H1 (cell line): ENCODE results near the gene PTPRT. TPM values are rescaled to one million over a fixed set of nuclear protein-coding genes. Genes with fewer than 3 reads are reported as not detected.

ENCODE experiments used
- CTCF ChIA-PET: fragments of 300-600 bp; sonication (Branson Sonifier 250); formaldehyde crosslinking; loops from one replicate; lab custom pipeline; 2021; ENCODE audit not compliant: partially characterized antibody; lab: Charles Lee
- POLR2A ChIA-PET: fragments of 300-600 bp; sonication (Branson Sonifier 250); formaldehyde crosslinking; loops from one replicate; lab custom pipeline; 2021; ENCODE audit warnings: inconsistent platforms; ENCODE audit not compliant: partially characterized antibody; lab: Charles Lee
- DNase-seq, 2 experiments: peaks; one replicate each; pipeline versions ENCODE4 v3.0.0 to v3.0.0-alpha.2; 2010 to 2022; ENCODE audit warnings: low spot score in 2 of 2, low read depth in 1 of 2, mixed read lengths in 1 of 2
- FAIRE-seq: peaks from 2 replicates; lab custom pipeline; 2011; peaks lifted over from hg19 to GRCh38; lab: Jason Lieb, UNC
- H2AFZ ChIP-seq: 2 replicates; pipeline ENCODE4 v1.8.1; 2012; ENCODE audit warnings: low read length, inconsistent platforms
- H2AK5ac ChIP-seq: 2 replicates; pipeline ENCODE4 v1.6.1; 2013; ENCODE audit warnings: low read depth, low read length
- H2BK120ac ChIP-seq: replicated peaks from 2 replicates; pipeline ENCODE3; 2013; ENCODE audit warnings: low read depth, low read length, inconsistent platforms
- H2BK12ac ChIP-seq: 2 replicates; pipeline ENCODE4 v1.6.1; 2013; ENCODE audit warnings: low read depth, low read length
- H2BK15ac ChIP-seq: 2 replicates; pipeline ENCODE4 v1.6.1; 2013; ENCODE audit warnings: low read length
- H2BK20ac ChIP-seq: 2 replicates; pipeline ENCODE4 v1.6.1; 2013; ENCODE audit warnings: low read length
- H2BK5ac ChIP-seq: 2 replicates; pipeline ENCODE4 v1.6.1; 2013; ENCODE audit warnings: low read depth, low read length
- H3K14ac ChIP-seq: 2 replicates; pipeline ENCODE4 v1.6.1; 2013; ENCODE audit warnings: inconsistent platforms; ENCODE audit not compliant: insufficient read length
- H3K18ac ChIP-seq: 2 replicates; pipeline ENCODE4 v1.6.1; 2013; ENCODE audit warnings: low read length; ENCODE audit errors: extremely low read depth
- H3K23ac ChIP-seq: 2 replicates; pipeline ENCODE4 v1.6.1; 2013; ENCODE audit warnings: inconsistent platforms; ENCODE audit not compliant: insufficient read length
- H3K23me2 ChIP-seq: 2 replicates; pipeline ENCODE4 v1.6.1; 2013; ENCODE audit warnings: low read depth, low read length
- H3K27ac ChIP-seq: 2 replicates; pipeline ENCODE4 v1.6.1; 2011; ENCODE audit warnings: low read depth, low read length, inconsistent platforms
- H3K27me3 ChIP-seq, 4 experiments: replicated peaks in 1 of 4; 1 replicate in 1 of 4; 2 replicates in 3 of 4; pipeline versions ENCODE4 v1.6.1 to v1.8.1; 2011 to 2013; ENCODE audit warnings: low read length in 3 of 4, mild to moderate bottlenecking in 3 of 4, inconsistent platforms in 2 of 4, mixed read lengths in 2 of 4, moderate library complexity in 1 of 4; ENCODE audit not compliant: control insufficient read depth in 3 of 4, insufficient read depth in 3 of 4; ENCODE audit errors: extremely low read depth in 1 of 4
- H3K36me3 ChIP-seq, 4 experiments: 2 replicates each; pipeline versions ENCODE4 v1.6.1 to v1.8.1; 2011 to 2013; ENCODE audit warnings: mild to moderate bottlenecking in 4 of 4, low read length in 3 of 4, moderate library complexity in 2 of 4, control low read depth in 1 of 4, inconsistent platforms in 1 of 4; ENCODE audit not compliant: insufficient read depth in 4 of 4, control insufficient read depth in 2 of 4
- H3K4ac ChIP-seq: replicated peaks from 2 replicates; pipeline ENCODE3; 2013; ENCODE audit warnings: low read length, low read depth, mixed read lengths, inconsistent platforms; ENCODE audit not compliant: insufficient read length
- H3K4me1 ChIP-seq, 4 experiments: replicated peaks in 1 of 4; 1 replicate in 1 of 4; 2 replicates in 3 of 4; pipeline versions ENCODE4 v1.6.1 to v1.8.1; 2011 to 2013; ENCODE audit warnings: low read length in 3 of 4, inconsistent platforms in 2 of 4, mixed read lengths in 1 of 4; ENCODE audit not compliant: insufficient read depth in 4 of 4, control insufficient read depth in 3 of 4
- H3K4me2 ChIP-seq, 2 experiments: 2 replicates each; pipeline versions ENCODE4 v1.6.1 to v1.8.1; 2011 to 2013; ENCODE audit warnings: low read depth in 2 of 2, low read length in 2 of 2, control low read depth in 1 of 2, inconsistent platforms in 1 of 2, mild to moderate bottlenecking in 1 of 2; ENCODE audit not compliant: insufficient read depth in 1 of 2
- H3K4me3 ChIP-seq, 4 experiments: fragments of 200-600, 300-600 bp in 1 of 4; sonication (generic), shearing (Covaris generic), sonication (Bioruptor Twin) in 1 of 4; 2 replicates each; pipeline versions ENCODE4 v1.5.1 to v1.8.1; 2011 to 2016; ENCODE audit warnings: low read length in 4 of 4, low read depth in 3 of 4, control low read depth in 2 of 4, inconsistent platforms in 2 of 4, mild to moderate bottlenecking in 2 of 4, mixed read lengths in 1 of 4, moderate library complexity in 1 of 4; ENCODE audit not compliant: insufficient read depth in 2 of 4; ENCODE audit errors: extremely low read depth in 1 of 4
- H3K56ac ChIP-seq: replicated peaks from 2 replicates; pipeline ENCODE3; 2013; ENCODE audit warnings: low read depth, mild to moderate bottlenecking, mixed read lengths, low read length, inconsistent platforms; ENCODE audit not compliant: insufficient read length
- H3K79me1 ChIP-seq: 2 replicates; pipeline ENCODE4 v1.6.1; 2013; ENCODE audit warnings: low read depth, low read length, control low read depth
- H3K79me2 ChIP-seq, 2 experiments: 2 replicates each; pipeline versions ENCODE4 v1.6.1 to v1.8.1; 2012 to 2013; ENCODE audit warnings: low read length in 2 of 2, mild to moderate bottlenecking in 2 of 2, inconsistent platforms in 1 of 2; ENCODE audit not compliant: insufficient read depth in 2 of 2, control insufficient read depth in 1 of 2
- H3K9ac ChIP-seq, 4 experiments: replicated peaks in 1 of 4; 1 replicate in 1 of 4; 2 replicates in 3 of 4; pipeline versions ENCODE4 v1.6.1 to v1.8.1; 2011 to 2013; ENCODE audit warnings: low read depth in 3 of 4, low read length in 3 of 4, control low read depth in 2 of 4, mild to moderate bottlenecking in 2 of 4, moderate library complexity in 2 of 4, inconsistent platforms in 1 of 4; ENCODE audit errors: extremely low read depth in 1 of 4
- H3K9me3 ChIP-seq, 2 experiments: 2 replicates each; pipeline versions ENCODE4 v1.6.1 to v1.8.1; 2012 to 2013; ENCODE audit warnings: mild to moderate bottlenecking in 2 of 2, moderate library complexity in 2 of 2, control low read depth in 1 of 2, inconsistent platforms in 1 of 2, low read depth in 1 of 2, low read length in 1 of 2, mixed read lengths in 1 of 2; ENCODE audit not compliant: insufficient read depth in 2 of 2
- H4K20me1 ChIP-seq, 2 experiments: replicated peaks in 1 of 2; 2 replicates each; pipeline versions ENCODE3 to v1.8.1; 2011 to 2013; ENCODE audit warnings: inconsistent platforms in 2 of 2, low read length in 2 of 2, mild to moderate bottlenecking in 1 of 2; ENCODE audit not compliant: insufficient read depth in 2 of 2, control insufficient read depth in 1 of 2
- H4K5ac ChIP-seq: 2 replicates; pipeline ENCODE4 v1.6.1; 2013; ENCODE audit warnings: low read length, low read depth, mixed read lengths, inconsistent platforms; ENCODE audit not compliant: insufficient read length
- H4K8ac ChIP-seq: 2 replicates; pipeline ENCODE4 v1.8.0; 2013; ENCODE audit warnings: mild to moderate bottlenecking, moderate library complexity, low read length, inconsistent platforms; ENCODE audit not compliant: insufficient read depth; ENCODE audit errors: extremely low read depth
- H4K91ac ChIP-seq: replicated peaks from 2 replicates; pipeline ENCODE3; 2013; ENCODE audit warnings: low read length, mixed read lengths, inconsistent platforms; ENCODE audit not compliant: insufficient read length
- CHD2 ChIP-seq: IDR thresholded peaks from 2 replicates; pipeline ENCODE4 v1.6.1; 2012; ENCODE audit warnings: low read length, improper control_type of control experiment
- KDM1A ChIP-seq: fragments of 200-600, 300-600 bp; sonication (generic); IDR thresholded peaks from 2 replicates; pipeline ENCODE4 v1.7.1; 2016; ENCODE audit warnings: mild to moderate bottlenecking, low read length, borderline replicate concordance
- KDM5A ChIP-seq: fragments of 200-600 bp; IDR thresholded peaks from 2 replicates; pipeline ENCODE4 v1.7.1; 2012; ENCODE audit warnings: mild to moderate bottlenecking, low read length, inconsistent platforms, mixed read lengths
- POLR2A ChIP-seq, 2 experiments: IDR thresholded peaks; 1 replicate in 1 of 2; 2 replicates in 1 of 2; pipeline ENCODE4 v1.6.1; 2011; ENCODE audit warnings: low read depth in 2 of 2, low read length in 2 of 2, mild to moderate bottlenecking in 2 of 2; ENCODE audit errors: control extremely low read depth in 1 of 2
- SAP30 ChIP-seq: fragments of 300-600 bp; sonication (generic); IDR thresholded peaks from 2 replicates; pipeline ENCODE4 v1.7.1; 2012; ENCODE audit warnings: low read length, moderate library complexity, mild to moderate bottlenecking, inconsistent platforms; ENCODE audit not compliant: insufficient read depth, insufficient replicate concordance
- SRF ChIP-seq: IDR thresholded peaks from 2 replicates; pipeline ENCODE4 v1.6.1; 2011; ENCODE audit warnings: mild to moderate bottlenecking, low read depth, low read length, moderate library complexity
- TBP ChIP-seq: IDR thresholded peaks from 2 replicates; pipeline ENCODE4 v1.6.1; 2011; ENCODE audit warnings: low read depth, low read length, improper control_type of control experiment
- WGBS, 2 experiments: shearing (Covaris generic) in 1 of 2; methylation state at CpG; one replicate each; pipeline versions ENCODE4 v1.1.6 to v1.1.7; 2013 to 2015; ENCODE audit warnings: low lambda C conversion rate in 2 of 2, mixed read lengths in 2 of 2, inconsistent platforms in 1 of 2, low coverage in 1 of 2, missing lambda C conversion rate in 1 of 2; ENCODE audit not compliant: insufficient replicate concordance in 2 of 2, insufficient coverage in 1 of 2, insufficient read length in 1 of 2; ENCODE audit errors: extremely low coverage in 1 of 2, missing lambda C conversion rate in 1 of 2; 5-methylcytosine and 5-hydroxymethylcytosine counted together
- polyA plus RNA-seq, 7 experiments: library from polyadenylated mRNA; depleted of rRNA in 3 of 7; stranded (reverse) in 5 of 7; unstranded in 2 of 7; fragments of >200 nt in 5 of 7; fragments of 200-250 nt in 2 of 7; gene quantifications; 1 replicate in 5 of 7; 2 replicates in 1 of 7; 4 replicates in 1 of 7; pipeline versions ENCODE4 v1.2.1 to v1.2.3, GENCODE V29; 2011 to 2013; ENCODE audit warnings: missing spikeins in 2 of 7, mixed read lengths in 2 of 7
- total RNA-seq: library from RNA; stranded (reverse); fragmentation: NEBNext Ultra II Directional; extraction: Animal tissue kit (Norgen Biotek cat#: 25700); gene quantifications from 2 replicates; pipeline ENCODE4 v1.2.1, GENCODE V29; 2021

Gene PTPRT
- total and polyA plus RNA-seq, 2 of the 8 experiments (the other 6 are each of a cell fraction or from before 2014, with no cell fraction given) = 0.33 to 1.8 TPM

DNA sequence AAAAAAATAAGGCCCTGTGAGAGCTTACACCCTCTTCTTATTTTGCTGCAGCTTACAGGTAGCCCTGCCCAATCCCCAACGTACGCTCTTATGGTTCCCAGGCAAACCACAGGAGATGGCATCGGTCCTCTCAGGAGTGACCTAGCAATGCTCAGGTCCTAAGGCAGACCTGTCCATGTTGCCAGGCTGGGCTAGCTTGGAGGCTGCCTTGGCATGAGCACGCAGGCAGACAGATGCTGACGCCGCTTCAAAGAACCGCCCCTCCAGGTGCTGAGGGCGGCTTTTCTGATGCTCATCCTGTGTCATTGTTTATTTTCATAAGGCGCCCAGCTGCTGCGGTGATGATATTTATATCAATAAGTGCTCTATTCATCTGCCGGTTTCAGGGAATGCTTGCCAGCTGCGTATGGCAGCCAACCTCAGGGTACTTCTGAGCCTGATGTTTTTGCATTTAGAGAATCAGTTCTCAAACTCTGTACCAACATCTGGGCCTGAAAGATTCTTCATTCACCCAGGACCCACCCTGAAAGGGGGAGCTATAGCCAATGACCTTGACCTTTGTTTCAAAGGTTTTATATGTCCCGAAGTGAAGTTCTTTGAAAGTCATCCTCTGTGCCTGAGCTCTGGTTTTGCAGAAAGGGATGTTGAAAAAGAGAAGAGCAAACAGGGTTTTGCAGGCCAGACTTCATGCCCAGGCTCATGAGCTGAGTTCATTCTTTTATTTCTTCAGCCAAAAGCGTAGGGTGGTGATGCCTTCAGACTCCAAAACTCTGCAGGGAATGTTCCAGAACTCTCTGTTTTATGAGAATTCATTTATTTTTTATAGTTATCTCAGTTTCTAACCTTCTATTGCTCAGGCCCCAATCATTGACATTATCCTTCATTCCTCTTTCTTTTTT is 1095.9 kb downstream of the PTPRT start:
- H3K27ac ChIP-seq = no peak overlapping the region
- no peaks in the 10 kb centered on the region; a peak in 1 of 7 replicates for H3K4me1 ChIP-seq
- no peak overlapping the region for H4K5ac ChIP-seq
- no peak overlapping the region for H3K4me2 ChIP-seq
- H3K14ac ChIP-seq = no peak overlapping the region
- no peaks in the 10 kb centered on the region for H4K20me1 ChIP-seq
- DNase-seq (no peak), FAIRE-seq (no peak)
- no peaks in the 10 kb centered on the region for H3K79me2 ChIP-seq
- H3K56ac ChIP-seq = no peak overlapping the region
- H3K18ac ChIP-seq = no peak overlapping the region
- no peak overlapping the region for H3K23ac ChIP-seq
- CTCF ChIA-PET = no interaction called here
- H3K23me2 ChIP-seq = no peaks in the 10 kb centered on the region
- H4K91ac ChIP-seq = no peak overlapping the region
- H4K8ac ChIP-seq = no peak overlapping the region; the same call in 1 of the 2 replicates
- no peak overlapping the region for H2AFZ ChIP-seq
- no peaks in the 10 kb centered on the region for H3K27me3 ChIP-seq
- no peak overlapping the region for H2BK20ac ChIP-seq
- no peak overlapping the region for H2BK15ac ChIP-seq
- no peaks in the 10 kb centered on the region for H3K79me1 ChIP-seq
- H2BK120ac ChIP-seq = no peak overlapping the region
- no peak overlapping the region for H3K4me3 ChIP-seq
- H3K9me3 ChIP-seq = no peaks in the 10 kb centered on the region
- H2BK12ac ChIP-seq = no peak overlapping the region
- 93% methylated on average over 14 of the region's 14 CpGs; no CpG with 5 or more reads in 1 of the 2 experiments for WGBS, 2 experiments
- no peak overlapping the region for H2AK5ac ChIP-seq
- no peak for TF ChIP-seq POLR2A (IDR thresholded peaks at IDR 0.05; ENCODE audit: control extremely low read depth in 1 of 2, low read depth in 2 of 2, low read length in 2 of 2)
- no peak for TF ChIP-seq TBP
- no peak for TF ChIP-seq SRF
- TF ChIP-seq KDM5A = no peak
- no peak for TF ChIP-seq KDM1A
- TF ChIP-seq SAP30 = no peak
- no peak for TF ChIP-seq CHD2
- H3K4ac ChIP-seq = no peak overlapping the region
- no peaks in the 10 kb centered on the region for H3K36me3 ChIP-seq
- POLR2A ChIA-PET = no interaction called here
- H3K9ac ChIP-seq = no peak overlapping the region
- no peak overlapping the region for H2BK5ac ChIP-seq
